Activated T-cell treated with anti-CD3 and anti-CD28 coated beads, Interleukin-2, amount 50 U/mL, for 4 hours (primary cell): ENCODE data around the gene TRAPPC14. TPM values are rescaled to one million over a fixed set of nuclear protein-coding genes. Genes with fewer than 3 reads are reported as not detected.
"Not testable (repeated sequence)": the region's sequence is repeated elsewhere in the genome, so short reads cannot be mapped to it uniquely, and the experiment has no call there.

Experiments
- ATAC-seq, 2 donors: fragments of 200-7000 bp; cut with Tn5 transposase; one replicate each; pipeline ENCODE4 v1.10.0; 2021
- DNase-seq: peaks from one replicate; pipeline ENCODE4 v3.0.0-alpha.2; 2020
- H3K27me3 Mint-ChIP-seq: one replicate; pipeline ENCODE4 v1.8.0; 2021; ENCODE audit warnings: low read depth, mixed read lengths
- H3K36me3 Mint-ChIP-seq: one replicate; pipeline ENCODE4 v1.8.0; 2022; ENCODE audit warnings: mixed read lengths; ENCODE audit not compliant: insufficient read depth
- H3K4me1 Mint-ChIP-seq: one replicate; pipeline ENCODE4 v1.8.0; 2021; ENCODE audit warnings: low read depth, mixed read lengths
- H3K4me3 Mint-ChIP-seq: one replicate; pipeline ENCODE4 v1.8.0; 2021; ENCODE audit warnings: mild to moderate bottlenecking, moderate library complexity, mixed read lengths
- H3K9me3 Mint-ChIP-seq: one replicate; pipeline ENCODE4 v1.8.0; 2021; ENCODE audit warnings: mixed read lengths
- total RNA-seq, 3 donors: library from RNA; stranded (reverse); gene quantifications; one replicate each; pipeline ENCODE4 v1.2.1, GENCODE V29; 2021

The TRAPPC14 gene
- total RNA-seq, 3 donors from 2014 or later = 41.9 to 45.6 (median 43.6) TPM

DNA sequence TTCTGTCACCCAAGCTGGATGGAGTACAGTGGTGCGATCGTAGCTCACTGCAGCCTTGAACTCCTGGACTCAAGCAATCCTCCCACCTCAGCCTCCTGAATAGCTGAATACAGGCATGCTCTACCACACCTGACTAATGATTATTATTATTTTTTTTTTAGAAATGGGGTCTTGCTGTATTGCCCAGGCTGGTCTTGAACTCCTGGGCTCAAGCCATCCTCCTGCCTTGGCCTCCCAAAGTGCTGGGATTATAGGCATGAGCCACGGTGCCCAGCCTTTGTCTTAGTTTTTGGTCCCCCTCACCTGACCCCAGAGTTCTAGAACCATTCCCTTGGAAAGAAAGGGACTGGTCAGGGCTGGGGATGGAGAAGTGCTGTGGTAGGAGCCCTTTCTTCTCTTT is 21.6 kb upstream of the TRAPPC14 start:
- ATAC-seq, H3K27me3 Mint-ChIP-seq, DNase-seq, H3K9me3 Mint-ChIP-seq, H3K36me3 Mint-ChIP-seq, H3K4me3 Mint-ChIP-seq: not testable (repeated sequence)
- peaks cover 39% of the 10 kb centered on the region for H3K4me1 Mint-ChIP-seq

DNA sequence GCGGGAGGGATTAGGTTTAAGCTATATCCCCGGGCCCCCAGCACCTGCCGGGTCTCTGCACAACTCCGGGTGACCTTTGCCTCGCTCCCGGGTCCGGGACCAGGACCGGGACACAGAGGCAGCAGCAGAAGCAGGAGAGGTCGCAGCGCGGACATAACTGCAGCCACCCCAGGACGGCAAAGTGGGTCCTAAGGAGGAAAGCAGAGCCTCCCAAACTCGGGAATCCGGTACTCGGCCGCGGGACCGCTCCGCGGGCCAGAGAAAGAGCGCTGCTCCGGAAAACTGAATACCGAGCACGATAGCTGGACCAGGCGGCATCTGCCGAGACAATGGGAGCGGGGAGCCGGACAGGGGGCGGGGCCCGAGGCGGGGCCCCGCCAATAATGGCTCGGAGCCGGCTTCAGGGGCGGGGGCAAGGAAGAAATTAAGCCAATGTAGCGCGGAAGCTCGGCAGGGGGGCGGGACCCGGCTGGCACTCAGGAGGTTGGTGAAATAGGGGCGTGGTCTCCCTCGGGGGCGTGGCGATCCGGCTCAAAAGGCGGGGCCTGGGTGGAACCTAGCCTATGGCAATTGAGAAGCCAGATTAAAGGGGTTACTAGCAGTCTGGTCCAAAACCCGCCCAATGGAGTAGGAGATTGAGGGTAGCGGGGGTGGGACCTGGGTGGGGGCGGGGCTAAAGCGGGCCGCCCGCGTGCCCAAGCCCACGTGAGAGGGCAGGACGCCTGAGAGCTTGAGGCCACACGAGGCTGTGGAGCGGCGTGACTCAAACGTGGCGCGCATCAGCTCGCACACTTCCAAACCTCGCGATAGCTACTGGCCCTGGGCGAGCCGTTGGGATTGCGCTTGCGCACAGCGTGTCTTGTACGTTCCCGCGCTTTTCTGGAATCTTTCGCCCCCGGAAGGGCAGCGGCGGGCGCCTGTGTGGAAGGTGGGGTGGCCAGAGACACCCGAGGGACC is 18.8 kb upstream of the TRAPPC14 start, which contains the start of the genes GPC2 and STAG3:
GPC2 (minus strand) TSS at position 337 of the 957 bp plus-strand sequence; CDS start at position 155, 182 bp downstream.
STAG3 (plus strand) TSS at position 874 of the 957 bp plus-strand sequence. CDS start 2,639 bp downstream, outside the sequence.
- Mint-ChIP-seq H3K4me1 (peaks cover 33% of the 10 kb centered on the region), H3K4me3 (peak within 1 kb of the TSS; percentile 77), H3K27me3 (no peaks in the 10 kb centered on the region), H3K36me3 (no peaks in the 10 kb centered on the region), H3K9me3 (no peaks in the 10 kb centered on the region)
- DNase-seq = peak; percentile 98
- ATAC-seq = peak; percentile 92 to 94

DNA sequence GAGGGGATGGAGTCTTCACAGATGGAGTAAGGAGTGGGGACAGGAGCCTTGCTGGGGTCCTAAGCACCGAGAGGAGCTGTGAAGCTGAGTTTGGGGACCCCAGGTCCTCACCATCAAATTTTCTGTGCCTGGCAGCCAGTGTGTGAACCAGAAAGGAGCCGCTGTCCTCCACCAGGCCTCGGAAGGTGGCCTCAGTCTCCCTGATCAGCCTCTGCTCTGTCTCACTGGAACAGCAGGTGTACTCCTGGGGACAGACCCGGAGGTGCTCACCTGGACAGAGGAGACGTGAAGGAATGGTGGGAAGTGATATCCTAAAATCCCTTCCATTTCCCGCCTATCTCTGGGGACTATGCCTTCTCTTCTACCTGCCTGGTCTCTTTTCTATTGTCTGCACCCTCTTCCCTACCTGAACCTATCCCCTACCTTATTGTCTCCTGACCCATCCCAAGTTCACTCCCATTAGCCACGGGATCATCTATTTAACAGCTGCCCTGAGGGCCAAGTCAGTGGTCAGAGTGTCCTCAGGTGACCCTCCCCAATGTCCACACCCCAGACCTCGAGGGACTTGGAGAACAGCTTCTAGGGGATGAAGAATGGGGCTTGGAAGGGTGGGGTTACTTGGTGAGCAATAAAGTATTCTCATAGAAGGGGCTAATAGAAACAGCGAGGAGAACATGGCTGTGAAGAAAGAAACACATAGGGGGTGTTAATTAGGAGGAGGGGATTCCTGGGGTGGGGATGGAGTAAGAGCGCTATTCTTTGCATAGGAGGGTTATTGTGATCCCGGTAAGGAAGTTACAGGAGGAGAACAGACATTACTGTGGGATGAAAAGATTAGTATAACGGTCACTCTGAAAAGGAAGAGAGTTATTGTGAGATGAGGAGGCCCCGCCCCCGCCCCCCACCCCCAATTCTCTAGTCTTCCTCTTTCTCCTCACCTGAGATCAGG is 17.8 kb upstream of the TRAPPC14 start:
- Mint-ChIP-seq H3K27me3 (no peaks in the 10 kb centered on the region), H3K4me3 (peak overlapping the region; percentile 77), H3K4me1 (peaks cover 27% of the 10 kb centered on the region), H3K9me3 (no peaks in the 10 kb centered on the region), H3K36me3 (no peaks in the 10 kb centered on the region)
- ATAC-seq (no peak), DNase-seq (no peak)

DNA sequence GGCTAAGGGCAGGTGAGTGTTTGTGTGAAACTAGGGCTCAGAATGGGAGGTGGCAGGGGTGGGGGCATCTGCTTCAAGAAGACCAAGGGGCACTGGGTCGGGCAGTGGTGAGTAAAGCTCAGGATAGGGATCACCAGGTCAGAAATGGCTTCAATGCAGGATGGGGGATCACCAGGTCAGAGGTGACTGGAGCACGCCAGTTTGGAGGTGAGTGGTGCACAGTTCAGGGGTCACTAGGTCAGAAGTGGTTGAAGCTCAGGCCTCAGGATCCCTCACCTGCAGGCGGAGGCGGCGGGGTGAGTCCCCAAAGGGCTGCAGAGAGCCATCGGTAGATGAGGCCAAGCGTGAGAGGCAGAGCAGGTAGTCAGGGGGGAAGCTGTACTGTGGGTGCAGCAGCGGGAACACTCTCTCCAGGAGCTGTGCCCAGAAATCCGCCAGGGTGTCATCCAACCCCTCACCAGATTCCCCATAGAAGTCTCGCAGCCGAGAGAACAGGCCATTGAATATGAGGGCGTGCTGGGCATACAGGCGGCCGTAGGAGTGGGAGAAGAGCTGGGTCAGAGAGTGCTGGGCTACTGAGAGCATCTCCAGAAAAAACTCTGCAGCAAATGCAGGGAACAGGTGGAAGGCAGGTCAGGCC is 16.9 kb upstream of the TRAPPC14 start:
- Mint-ChIP-seq H3K9me3 (no peaks in the 10 kb centered on the region), H3K27me3 (peaks cover 3% of the 10 kb centered on the region), H3K4me1 (peaks cover 25% of the 10 kb centered on the region), H3K4me3 (peak overlapping the region; percentile 9), H3K36me3 (no peaks in the 10 kb centered on the region)
- ATAC-seq (no peak), DNase-seq (no peak)

DNA sequence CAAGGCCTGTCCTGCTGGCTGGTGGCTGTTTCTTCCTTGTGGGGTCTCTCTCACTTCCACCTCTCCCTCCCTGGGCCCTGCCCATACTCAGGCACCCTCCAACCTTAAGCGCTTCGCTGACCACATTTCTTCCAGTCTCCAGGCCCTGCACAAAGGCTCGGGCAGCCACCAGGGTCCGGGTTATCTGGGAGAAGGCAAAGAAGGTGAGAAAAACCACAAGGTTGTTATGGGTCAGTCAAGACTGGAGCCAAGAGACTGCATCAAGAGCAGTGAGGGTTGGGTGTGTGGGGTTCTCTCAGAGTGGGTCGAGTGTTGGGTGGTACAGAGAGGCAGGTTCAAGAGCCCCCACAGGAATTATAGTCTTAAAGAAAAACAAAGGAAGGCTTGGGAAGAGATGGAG is 16.1 kb upstream of the TRAPPC14 start:
- no peaks in the 10 kb centered on the region for H3K9me3 Mint-ChIP-seq
- H3K4me1 Mint-ChIP-seq = peaks cover 30% of the 10 kb centered on the region

DNA sequence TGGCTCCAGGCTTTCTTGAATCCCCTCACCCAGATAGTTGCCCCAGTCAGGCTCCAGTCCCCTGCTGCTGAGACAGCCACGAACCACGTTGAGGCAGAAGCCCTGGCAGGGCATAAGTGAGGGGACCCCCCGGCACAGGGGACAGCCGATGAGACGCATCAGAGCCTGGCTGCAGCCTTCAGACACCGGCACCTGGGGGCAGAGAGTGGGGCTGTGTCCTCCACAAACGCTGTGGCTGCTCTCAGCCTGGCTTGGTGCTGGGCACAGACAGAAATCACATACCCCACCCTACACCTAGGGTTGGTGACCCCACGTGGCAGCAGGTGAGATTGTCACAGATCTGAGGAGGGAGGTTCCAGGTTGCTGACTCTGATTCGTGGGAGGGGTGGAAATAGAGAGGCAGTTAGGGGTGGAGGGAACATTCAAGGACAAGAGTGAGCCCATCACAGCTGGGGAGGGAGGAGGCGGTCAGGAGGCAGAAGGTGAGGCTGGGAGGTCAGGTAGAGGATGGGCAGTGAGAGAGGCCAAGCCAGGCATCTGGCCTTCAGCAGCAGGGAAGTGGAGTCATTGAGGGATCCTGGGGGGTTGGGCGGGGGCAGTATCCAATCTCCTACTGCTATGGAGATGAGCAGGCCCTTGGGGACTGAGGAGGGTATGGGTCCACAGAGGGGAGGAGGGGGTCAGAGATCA is 15.4 kb upstream of the TRAPPC14 start:
- H3K36me3 Mint-ChIP-seq = no peaks in the 10 kb centered on the region
- H3K4me1 Mint-ChIP-seq = peaks cover 36% of the 10 kb centered on the region
- no peak overlapping the region for H3K4me3 Mint-ChIP-seq
- no peaks in the 10 kb centered on the region for H3K9me3 Mint-ChIP-seq
- ATAC-seq = no peak
- DNase-seq = no peak
- peaks cover 3% of the 10 kb centered on the region for H3K27me3 Mint-ChIP-seq

More for the DNA sequence above, 16.1 kb upstream of the TRAPPC14 start:
- Mint-ChIP-seq H3K36me3 (no peaks in the 10 kb centered on the region), H3K4me3 (no peak overlapping the region), H3K27me3 (peaks cover 3% of the 10 kb centered on the region)
- DNase-seq = no peak
- ATAC-seq = no peak

DNA sequence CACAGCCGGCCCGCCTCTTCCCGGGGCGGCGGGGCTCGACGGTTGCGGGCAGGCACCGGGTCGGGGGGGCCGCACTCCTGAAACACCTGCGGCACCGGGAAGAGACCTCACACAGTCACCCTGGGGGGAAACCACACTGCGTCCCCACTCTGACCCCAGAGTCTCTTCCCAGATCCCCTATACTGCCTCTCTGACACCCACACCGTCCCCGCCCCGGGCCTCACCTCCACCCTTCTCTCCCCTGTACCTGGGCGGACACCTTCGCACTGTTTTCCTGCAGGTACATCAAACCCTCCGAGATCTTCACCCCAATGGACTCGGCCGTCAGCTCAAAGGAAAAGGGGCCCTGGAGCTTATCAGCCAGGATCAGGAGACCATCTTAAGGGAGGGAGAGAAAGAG is 13.3 kb upstream of the TRAPPC14 start:
- H3K36me3 Mint-ChIP-seq = no peaks in the 10 kb centered on the region
- no peaks in the 10 kb centered on the region for H3K9me3 Mint-ChIP-seq
- ATAC-seq (peak in 1 of 2 donors; percentile 2), DNase-seq (no peak)
- peaks cover 57% of the 10 kb centered on the region for H3K4me1 Mint-ChIP-seq
- H3K27me3 Mint-ChIP-seq = peaks cover 17% of the 10 kb centered on the region
- H3K4me3 Mint-ChIP-seq = peak overlapping the region; percentile 73

DNA sequence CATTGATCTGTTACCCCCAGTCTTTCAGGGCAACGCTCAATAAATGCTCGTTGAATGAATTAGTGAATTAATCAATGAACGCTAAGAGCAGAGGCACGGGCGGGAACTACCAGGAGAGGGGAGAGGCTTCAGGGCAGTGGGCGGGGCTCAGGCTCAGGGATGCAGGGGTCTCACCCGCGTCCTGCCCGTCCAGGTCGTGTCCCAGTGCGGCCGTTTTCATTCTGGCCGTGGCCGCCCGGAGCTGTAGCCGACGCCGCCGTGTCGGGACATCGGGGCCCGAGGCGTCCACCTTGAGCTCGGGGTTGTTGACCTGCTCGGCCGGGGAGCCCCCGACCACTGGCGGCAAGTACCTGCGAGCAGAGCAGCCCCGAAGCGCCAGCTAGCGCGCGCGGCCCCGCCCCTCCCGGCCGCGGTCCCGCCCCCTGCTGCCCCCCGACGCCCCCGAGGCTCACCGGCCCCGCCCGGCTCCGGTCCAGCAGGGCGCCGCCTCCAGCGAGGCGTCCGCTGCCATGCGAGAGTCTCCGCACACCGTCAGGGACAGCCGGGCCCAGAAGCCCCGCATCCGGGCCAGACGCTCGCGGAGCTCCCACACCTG is 12.7 kb upstream of the TRAPPC14 start:
- no peaks in the 10 kb centered on the region for H3K9me3 Mint-ChIP-seq
- peaks cover 17% of the 10 kb centered on the region for H3K27me3 Mint-ChIP-seq
- no peaks in the 10 kb centered on the region for H3K36me3 Mint-ChIP-seq
- peaks cover 59% of the 10 kb centered on the region for H3K4me1 Mint-ChIP-seq
- DNase-seq (no peak), ATAC-seq (peak; percentile 38 to 39)
- peak overlapping the region; percentile 75 for H3K4me3 Mint-ChIP-seq

DNA sequence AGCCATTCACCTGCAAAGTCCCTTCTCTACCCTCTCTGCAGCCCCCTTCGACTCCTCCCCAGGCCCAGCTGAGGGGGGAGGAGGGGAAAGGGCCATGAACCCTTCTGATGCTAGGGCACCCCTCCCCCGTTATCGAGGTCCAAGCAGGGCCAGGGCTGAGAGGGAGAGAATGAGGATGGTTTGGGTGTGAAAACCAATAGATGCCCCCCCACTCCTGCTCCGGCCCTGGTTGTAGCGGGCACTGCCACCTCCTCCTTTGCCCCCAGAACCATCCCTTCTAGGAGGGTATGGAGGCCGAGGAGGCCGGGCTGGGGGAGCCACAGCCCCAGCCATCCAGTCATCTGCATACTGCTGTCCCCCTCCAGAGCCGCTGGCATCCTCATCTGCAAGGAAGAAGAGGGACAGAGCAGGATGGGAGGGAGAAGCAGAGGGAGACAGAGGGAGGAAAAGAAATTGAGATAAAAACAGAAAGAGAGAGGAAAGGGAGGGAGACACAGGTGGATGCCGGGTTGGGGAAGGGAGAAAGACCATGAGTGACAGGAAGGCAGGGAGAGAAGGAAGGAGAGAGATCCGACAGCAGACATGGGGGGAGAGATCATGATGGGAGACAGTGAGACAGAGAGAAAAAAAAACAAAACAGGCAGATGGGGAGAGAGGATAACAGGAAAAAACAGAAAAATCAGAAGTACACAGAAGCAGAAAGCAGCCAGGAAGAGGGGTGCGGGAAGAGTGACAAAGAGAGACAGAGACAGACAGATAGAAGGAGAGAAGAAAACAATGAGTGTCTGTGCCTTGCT is 11.8 kb upstream of the TRAPPC14 start:
- Mint-ChIP-seq H3K4me1 (peaks cover 61% of the 10 kb centered on the region), H3K9me3 (no peaks in the 10 kb centered on the region), H3K27me3 (peaks cover 17% of the 10 kb centered on the region), H3K36me3 (no peaks in the 10 kb centered on the region), H3K4me3 (peak overlapping the region; percentile 75)
- ATAC-seq (no peak), DNase-seq (no peak)

DNA sequence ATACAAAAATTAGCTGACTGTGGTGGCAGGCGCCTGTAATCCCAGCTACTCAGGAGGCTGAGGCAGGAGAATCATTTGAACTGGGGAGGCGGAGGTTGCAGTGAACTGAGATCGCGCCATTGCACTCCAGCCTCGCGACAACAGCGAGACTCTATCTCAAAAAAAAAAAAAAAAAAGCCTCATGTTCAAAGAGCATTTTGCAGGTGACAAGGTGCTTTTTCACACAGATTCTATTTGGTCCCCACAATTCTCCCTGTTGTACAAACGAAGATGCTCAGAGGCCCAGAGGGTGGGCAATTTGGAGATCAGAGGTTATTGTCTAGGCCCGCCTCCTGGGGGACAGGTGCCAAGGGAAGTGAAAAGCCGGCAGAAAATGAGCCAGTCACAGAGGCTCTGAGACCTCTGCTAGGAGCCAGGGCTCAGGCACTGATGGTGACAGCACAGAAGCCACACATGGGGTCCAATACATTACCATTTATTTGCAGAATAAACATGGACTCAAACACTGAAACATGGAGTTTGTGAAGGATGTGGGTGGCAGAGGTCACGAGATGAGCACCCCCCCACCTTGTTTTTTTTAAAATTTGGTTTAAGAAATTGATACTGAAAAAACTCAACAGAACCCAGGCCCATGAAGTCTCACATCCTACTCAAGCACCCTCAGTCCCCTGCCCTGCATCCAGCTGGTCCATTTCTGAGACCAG is 10.8 kb upstream of the TRAPPC14 start:
- ATAC-seq (no peak), DNase-seq (no peak)
- peaks cover 17% of the 10 kb centered on the region for H3K27me3 Mint-ChIP-seq
- no peaks in the 10 kb centered on the region for H3K9me3 Mint-ChIP-seq
- H3K4me1 Mint-ChIP-seq = peaks cover 59% of the 10 kb centered on the region
- H3K36me3 Mint-ChIP-seq = no peaks in the 10 kb centered on the region
- peak overlapping the region; percentile 81 for H3K4me3 Mint-ChIP-seq

DNA sequence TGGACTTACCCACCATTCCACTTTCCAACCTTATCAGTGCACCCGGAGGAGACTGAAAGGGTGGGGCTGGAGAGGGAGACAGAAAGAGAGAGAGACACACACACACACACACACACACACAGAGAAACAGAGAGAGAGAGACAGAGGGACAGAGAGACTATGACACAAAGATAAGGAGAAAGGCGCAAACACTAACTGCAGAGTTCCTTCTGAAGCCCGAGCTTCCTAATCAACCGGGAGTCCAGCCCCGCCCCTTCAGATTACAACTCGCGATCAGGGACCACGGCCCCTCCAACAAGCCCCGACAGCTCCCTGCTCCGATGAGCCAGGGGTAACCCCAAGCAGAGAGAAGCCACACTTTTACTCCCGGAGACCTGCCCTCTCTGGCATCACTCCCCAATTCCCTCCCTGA is 9.4 kb upstream of the TRAPPC14 start:
- ATAC-seq = peak in 1 of 2 donors; percentile 9
- H3K9me3 Mint-ChIP-seq = no peaks in the 10 kb centered on the region
- no peak for DNase-seq
- H3K4me1 Mint-ChIP-seq = peaks cover 73% of the 10 kb centered on the region
- peak overlapping the region; percentile 81 for H3K4me3 Mint-ChIP-seq
- H3K27me3 Mint-ChIP-seq = peaks cover 17% of the 10 kb centered on the region
- no peaks in the 10 kb centered on the region for H3K36me3 Mint-ChIP-seq
